Keratinocyte (primary cell): ENCODE measurements around the gene RPL41. TPM values are rescaled to one million over a fixed set of nuclear protein-coding genes. Genes with fewer than 3 reads are reported as not detected.

ENCODE experiments used
- DNase-seq: peaks from one replicate; pipeline ENCODE4 v3.0.0-alpha.2; 2011; ENCODE audit warnings: low read depth, missing footprints, low spot score
- FAIRE-seq: peaks from 2 replicates; lab custom pipeline; 2011; peaks lifted over from hg19 to GRCh38; lab: Jason Lieb, UNC
- H2AFZ ChIP-seq: 2 replicates; pipeline ENCODE4 v1.6.0; 2012; ENCODE audit warnings: low read length, control low read depth, inconsistent platforms; ENCODE audit not compliant: control insufficient read depth
- H3K27ac ChIP-seq: 2 replicates; pipeline ENCODE4 v1.5.1; 2011; ENCODE audit warnings: low read length; ENCODE audit not compliant: control insufficient read depth, insufficient read depth
- H3K27me3 ChIP-seq: 3 replicates; pipeline ENCODE4 v1.6.0; 2011; ENCODE audit warnings: low read length; ENCODE audit not compliant: control insufficient read depth, insufficient read depth; ENCODE audit errors: extremely low read depth
- H3K36me3 ChIP-seq, 2 experiments: 2 replicates in 1 of 2; 3 replicates in 1 of 2; pipeline ENCODE4 v1.5.1; 2011; ENCODE audit warnings: low read length in 2 of 2, mild to moderate bottlenecking in 1 of 2; ENCODE audit not compliant: control insufficient read depth in 2 of 2, insufficient read depth in 2 of 2; ENCODE audit errors: extremely low read depth in 1 of 2
- H3K4me1 ChIP-seq: 3 replicates; pipeline ENCODE4 v1.5.1; 2011; ENCODE audit warnings: low read length; ENCODE audit not compliant: control insufficient read depth, insufficient read depth; ENCODE audit errors: extremely low read depth
- H3K4me2 ChIP-seq: 3 replicates; pipeline ENCODE4 v1.6.0; 2011; ENCODE audit warnings: low read depth, low read length; ENCODE audit not compliant: control insufficient read depth, insufficient read depth; ENCODE audit errors: extremely low read depth
- H3K4me3 ChIP-seq, 3 experiments: fragments of 200-600 bp in 1 of 3; sonication (generic) in 1 of 3; 2 replicates in 2 of 3; 3 replicates in 1 of 3; pipeline ENCODE4 v1.5.1; 2011 to 2016; ENCODE audit warnings: low read length in 3 of 3, mild to moderate bottlenecking in 3 of 3, control low read depth in 2 of 3, inconsistent platforms in 1 of 3, low read depth in 1 of 3, mixed read lengths in 1 of 3, mixed run types in 1 of 3, moderate library complexity in 1 of 3; ENCODE audit not compliant: control insufficient read depth in 2 of 3, insufficient read depth in 2 of 3; ENCODE audit errors: extremely low read depth in 1 of 3
- H3K79me2 ChIP-seq: 2 replicates; pipeline ENCODE4 v1.6.0; 2012; ENCODE audit warnings: low read length; ENCODE audit not compliant: control insufficient read depth, insufficient read depth
- H3K9ac ChIP-seq: 3 replicates; pipeline ENCODE4 v1.6.0; 2011; ENCODE audit warnings: low read length; ENCODE audit not compliant: control insufficient read depth, insufficient read depth; ENCODE audit errors: extremely low read depth
- H3K9me1 ChIP-seq: 3 replicates; pipeline ENCODE4 v1.6.0; 2011; ENCODE audit warnings: low read length; ENCODE audit not compliant: control insufficient read depth, insufficient read depth; ENCODE audit errors: extremely low read depth
- H3K9me3 ChIP-seq: 2 replicates; pipeline ENCODE4 v1.5.1; 2012; ENCODE audit warnings: low read depth, low read length; ENCODE audit not compliant: control insufficient read depth
- H4K20me1 ChIP-seq: 3 replicates; pipeline ENCODE4 v1.6.0; 2011; ENCODE audit warnings: low read length; ENCODE audit not compliant: control insufficient read depth, insufficient read depth; ENCODE audit errors: extremely low read depth
- EZH2 ChIP-seq: IDR thresholded peaks from one replicate; pipeline ENCODE4 v1.6.1; 2012; ENCODE audit warnings: inconsistent platforms, mild to moderate bottlenecking, low read length, moderate library complexity
- dilution Hi-C: fragments of 300-500 bp; cut with MboI; formaldehyde crosslinking; loops from one replicate; pipeline ENCODE4 v1.7.0; 2020; ENCODE audit warnings: low sequenced_read_pairs; ENCODE audit not compliant: extremely low pct_ligation_motif_present
- polyA plus RNA-seq, 5 experiments: library from polyadenylated mRNA; depleted of rRNA in 3 of 5; stranded (reverse) in 3 of 5; stranded (forward) in 1 of 5; unstranded in 1 of 5; fragments of >200 nt; gene quantifications; 1 replicate in 1 of 5; 2 replicates in 3 of 5; 3 replicates in 1 of 5; pipeline versions ENCODE4 v1.2.1 to v1.2.3, GENCODE V29; 2011 to 2012; ENCODE audit warnings: missing spikeins in 2 of 5, low read depth in 1 of 5, low replicate concordance in 1 of 5
- TF ChIP-seq, protein P1 (sequence below), 3 experiments: IDR thresholded peaks in 1 of 3; conservative IDR thresholded peaks in 1 of 3; optimal IDR thresholded peaks in 1 of 3; 2 replicates in 2 of 3; 3 replicates in 1 of 3; pipeline versions ENCODE3 to v1.5.1; 2011; ENCODE audit warnings: low read length in 3 of 3, mild to moderate bottlenecking in 3 of 3, moderate library complexity in 2 of 3, control low read depth in 1 of 3, inconsistent platforms in 1 of 3; ENCODE audit not compliant: insufficient read depth in 2 of 3; ENCODE audit errors: extremely low read depth in 1 of 3

Gene RPL41
- polyA plus RNA-seq, 1 donor (not counting 4 experiments of a cell fraction or from before 2014, with no cell fraction given) = 10,481 TPM

DNA sequence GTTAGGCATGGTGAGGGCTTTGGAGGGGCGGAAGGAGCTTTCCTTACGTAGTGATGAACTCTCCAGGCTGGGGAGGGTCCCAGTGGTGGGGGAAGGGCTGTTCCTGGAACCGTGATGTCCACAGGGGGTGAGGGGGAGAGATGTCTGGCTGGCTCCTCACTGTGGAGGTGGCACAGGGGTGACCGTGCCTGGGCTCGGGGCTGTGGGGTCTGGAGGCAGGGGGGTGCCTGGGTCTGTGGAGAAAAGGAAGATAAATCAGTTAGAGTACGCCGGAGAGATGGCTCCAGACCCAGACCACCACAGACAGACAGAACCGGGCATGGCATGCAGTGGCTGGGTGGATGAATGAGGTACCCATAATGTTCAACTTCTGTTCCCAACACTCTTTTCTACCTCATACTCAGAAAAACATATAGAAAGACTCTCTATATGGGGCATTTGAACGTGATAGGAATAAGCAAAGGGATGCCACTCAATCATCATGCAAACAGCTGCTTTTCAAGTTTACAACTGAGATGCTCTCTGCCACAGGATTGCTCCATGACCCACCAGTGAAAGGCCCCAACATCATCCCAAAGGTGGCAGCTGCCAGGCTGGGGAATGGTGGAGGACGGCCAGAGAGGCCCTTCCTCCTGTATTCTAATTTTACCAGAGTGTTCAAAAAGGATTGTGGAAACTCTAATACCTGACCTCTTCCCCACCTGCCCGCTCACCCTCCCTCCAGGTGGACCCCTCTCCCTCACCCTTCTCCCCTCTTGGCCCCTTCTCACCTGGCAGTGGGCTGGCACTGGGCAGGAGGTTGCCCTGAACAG lies 47.3 kb downstream of the RPL41 start:
- Histone ChIP-seq H3K9me3 (no peaks in the 10 kb centered on the region), H4K20me1 (peaks cover 21% of the 10 kb centered on the region), H3K36me3 (peaks cover 41 to 43% of the 10 kb centered on the region in 2 experiments), H3K9ac (no peak overlapping the region), H3K4me2 (no peak overlapping the region), H3K4me3 (no peak overlapping the region), H3K27me3 (no peaks in the 10 kb centered on the region), H2AFZ (no peak overlapping the region), H3K27ac (no peak overlapping the region), H3K4me1 (peaks cover 22% of the 10 kb centered on the region), H3K79me2 (peaks cover 22% of the 10 kb centered on the region), H3K9me1 (no peaks in the 10 kb centered on the region)
- TF ChIP-seq, protein P1, sequence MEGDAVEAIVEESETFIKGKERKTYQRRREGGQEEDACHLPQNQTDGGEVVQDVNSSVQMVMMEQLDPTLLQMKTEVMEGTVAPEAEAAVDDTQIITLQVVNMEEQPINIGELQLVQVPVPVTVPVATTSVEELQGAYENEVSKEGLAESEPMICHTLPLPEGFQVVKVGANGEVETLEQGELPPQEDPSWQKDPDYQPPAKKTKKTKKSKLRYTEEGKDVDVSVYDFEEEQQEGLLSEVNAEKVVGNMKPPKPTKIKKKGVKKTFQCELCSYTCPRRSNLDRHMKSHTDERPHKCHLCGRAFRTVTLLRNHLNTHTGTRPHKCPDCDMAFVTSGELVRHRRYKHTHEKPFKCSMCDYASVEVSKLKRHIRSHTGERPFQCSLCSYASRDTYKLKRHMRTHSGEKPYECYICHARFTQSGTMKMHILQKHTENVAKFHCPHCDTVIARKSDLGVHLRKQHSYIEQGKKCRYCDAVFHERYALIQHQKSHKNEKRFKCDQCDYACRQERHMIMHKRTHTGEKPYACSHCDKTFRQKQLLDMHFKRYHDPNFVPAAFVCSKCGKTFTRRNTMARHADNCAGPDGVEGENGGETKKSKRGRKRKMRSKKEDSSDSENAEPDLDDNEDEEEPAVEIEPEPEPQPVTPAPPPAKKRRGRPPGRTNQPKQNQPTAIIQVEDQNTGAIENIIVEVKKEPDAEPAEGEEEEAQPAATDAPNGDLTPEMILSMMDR (optimal IDR thresholded peaks at IDR 0.05 in 1 of 3, IDR thresholded peaks at IDR 0.05 in 1 of 3, conservative IDR thresholded peaks at IDR 0.05 in 1 of 3; ENCODE audit: extremely low read depth in 1 of 3, insufficient read depth in 2 of 3, low read length in 3 of 3) = no peak
- TF ChIP-seq EZH2 = no peak
- DNase-seq (no peak), FAIRE-seq (no peak)
- dilution Hi-C loops = no loop called here

- H3K4me3 ChIP-seq = no peak overlapping the region
- H3K4me2 ChIP-seq = no peak overlapping the region
- H3K79me2 ChIP-seq = peaks cover 16% of the 10 kb centered on the region
- H3K4me1 ChIP-seq = peaks cover 22% of the 10 kb centered on the region
- peaks cover 39 to 40% of the 10 kb centered on the region in 2 experiments for H3K36me3 ChIP-seq
- H3K9ac ChIP-seq = no peak overlapping the region
- no peaks in the 10 kb centered on the region for H3K9me1 ChIP-seq
- dilution Hi-C loops = no loop called here
- DNase-seq (no peak), FAIRE-seq (no peak)
- no peak overlapping the region for H2AFZ ChIP-seq
- H3K27me3 ChIP-seq = no peaks in the 10 kb centered on the region
- H3K27ac ChIP-seq = no peak overlapping the region
- H3K9me3 ChIP-seq = no peaks in the 10 kb centered on the region
- TF ChIP-seq, protein P1 (optimal IDR thresholded peaks at IDR 0.05 in 1 of 3, IDR thresholded peaks at IDR 0.05 in 1 of 3, conservative IDR thresholded peaks at IDR 0.05 in 1 of 3; ENCODE audit: extremely low read depth in 1 of 3, insufficient read depth in 2 of 3, low read length in 3 of 3) = no peak
- TF ChIP-seq EZH2 = no peak
- H4K20me1 ChIP-seq = peaks cover 21% of the 10 kb centered on the region
Observed at GRCh38 chr12:56164345-56164729, 47.9 kb downstream of the RPL41 start.
